ENCODE results near the gene CDHR1.

GRCh38 chr10:84155521-84155920 lies 38.8 kb upstream of the CDHR1 start:
- TF ChIP-seq MAFK (IDR thresholded peaks at IDR 0.05; ENCODE audit: low read depth, low read length) (no peak), ZNF274 (IDR thresholded peaks at IDR 0.05; ENCODE audit: borderline replicate concordance, extremely low read depth, low read length) (no peak)
- TF ChIP-seq, protein P1, sequence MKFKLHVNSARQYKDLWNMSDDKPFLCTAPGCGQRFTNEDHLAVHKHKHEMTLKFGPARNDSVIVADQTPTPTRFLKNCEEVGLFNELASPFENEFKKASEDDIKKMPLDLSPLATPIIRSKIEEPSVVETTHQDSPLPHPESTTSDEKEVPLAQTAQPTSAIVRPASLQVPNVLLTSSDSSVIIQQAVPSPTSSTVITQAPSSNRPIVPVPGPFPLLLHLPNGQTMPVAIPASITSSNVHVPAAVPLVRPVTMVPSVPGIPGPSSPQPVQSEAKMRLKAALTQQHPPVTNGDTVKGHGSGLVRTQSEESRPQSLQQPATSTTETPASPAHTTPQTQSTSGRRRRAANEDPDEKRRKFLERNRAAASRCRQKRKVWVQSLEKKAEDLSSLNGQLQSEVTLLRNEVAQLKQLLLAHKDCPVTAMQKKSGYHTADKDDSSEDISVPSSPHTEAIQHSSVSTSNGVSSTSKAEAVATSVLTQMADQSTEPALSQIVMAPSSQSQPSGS (IDR thresholded peaks at IDR 0.05; ENCODE audit: low read length), result no peak

Measured in H1 (cell line).